Keratinocyte (primary cell): ENCODE measurements around the gene PSMG2. TPM values are rescaled to one million over a fixed set of nuclear protein-coding genes. Genes with fewer than 3 reads are reported as not detected.

ENCODE experiments used
- DNase-seq: peaks from one replicate; pipeline ENCODE4 v3.0.0-alpha.2; 2011; ENCODE audit warnings: low read depth, missing footprints, low spot score
- FAIRE-seq: peaks from 2 replicates; lab custom pipeline; 2011; peaks lifted over from hg19 to GRCh38; lab: Jason Lieb, UNC
- H2AFZ ChIP-seq: 2 replicates; pipeline ENCODE4 v1.6.0; 2012; ENCODE audit warnings: low read length, control low read depth, inconsistent platforms; ENCODE audit not compliant: control insufficient read depth
- H3K27ac ChIP-seq: 2 replicates; pipeline ENCODE4 v1.5.1; 2011; ENCODE audit warnings: low read length; ENCODE audit not compliant: control insufficient read depth, insufficient read depth
- H3K27me3 ChIP-seq: 3 replicates; pipeline ENCODE4 v1.6.0; 2011; ENCODE audit warnings: low read length; ENCODE audit not compliant: control insufficient read depth, insufficient read depth; ENCODE audit errors: extremely low read depth
- H3K36me3 ChIP-seq, 2 experiments: 2 replicates in 1 of 2; 3 replicates in 1 of 2; pipeline ENCODE4 v1.5.1; 2011; ENCODE audit warnings: low read length in 2 of 2, mild to moderate bottlenecking in 1 of 2; ENCODE audit not compliant: control insufficient read depth in 2 of 2, insufficient read depth in 2 of 2; ENCODE audit errors: extremely low read depth in 1 of 2
- H3K4me1 ChIP-seq: 3 replicates; pipeline ENCODE4 v1.5.1; 2011; ENCODE audit warnings: low read length; ENCODE audit not compliant: control insufficient read depth, insufficient read depth; ENCODE audit errors: extremely low read depth
- H3K4me2 ChIP-seq: 3 replicates; pipeline ENCODE4 v1.6.0; 2011; ENCODE audit warnings: low read depth, low read length; ENCODE audit not compliant: control insufficient read depth, insufficient read depth; ENCODE audit errors: extremely low read depth
- H3K4me3 ChIP-seq, 3 experiments: fragments of 200-600 bp in 1 of 3; sonication (generic) in 1 of 3; 2 replicates in 2 of 3; 3 replicates in 1 of 3; pipeline ENCODE4 v1.5.1; 2011 to 2016; ENCODE audit warnings: low read length in 3 of 3, mild to moderate bottlenecking in 3 of 3, control low read depth in 2 of 3, inconsistent platforms in 1 of 3, low read depth in 1 of 3, mixed read lengths in 1 of 3, mixed run types in 1 of 3, moderate library complexity in 1 of 3; ENCODE audit not compliant: control insufficient read depth in 2 of 3, insufficient read depth in 2 of 3; ENCODE audit errors: extremely low read depth in 1 of 3
- H3K79me2 ChIP-seq: 2 replicates; pipeline ENCODE4 v1.6.0; 2012; ENCODE audit warnings: low read length; ENCODE audit not compliant: control insufficient read depth, insufficient read depth
- H3K9ac ChIP-seq: 3 replicates; pipeline ENCODE4 v1.6.0; 2011; ENCODE audit warnings: low read length; ENCODE audit not compliant: control insufficient read depth, insufficient read depth; ENCODE audit errors: extremely low read depth
- H3K9me1 ChIP-seq: 3 replicates; pipeline ENCODE4 v1.6.0; 2011; ENCODE audit warnings: low read length; ENCODE audit not compliant: control insufficient read depth, insufficient read depth; ENCODE audit errors: extremely low read depth
- H3K9me3 ChIP-seq: 2 replicates; pipeline ENCODE4 v1.5.1; 2012; ENCODE audit warnings: low read depth, low read length; ENCODE audit not compliant: control insufficient read depth
- H4K20me1 ChIP-seq: 3 replicates; pipeline ENCODE4 v1.6.0; 2011; ENCODE audit warnings: low read length; ENCODE audit not compliant: control insufficient read depth, insufficient read depth; ENCODE audit errors: extremely low read depth
- CTCF ChIP-seq, 3 experiments: IDR thresholded peaks in 1 of 3; conservative IDR thresholded peaks in 1 of 3; optimal IDR thresholded peaks in 1 of 3; 2 replicates in 2 of 3; 3 replicates in 1 of 3; pipeline versions ENCODE3 to v1.5.1; 2011; ENCODE audit warnings: low read length in 3 of 3, mild to moderate bottlenecking in 3 of 3, moderate library complexity in 2 of 3, control low read depth in 1 of 3, inconsistent platforms in 1 of 3; ENCODE audit not compliant: insufficient read depth in 2 of 3; ENCODE audit errors: extremely low read depth in 1 of 3
- EZH2 ChIP-seq: IDR thresholded peaks from one replicate; pipeline ENCODE4 v1.6.1; 2012; ENCODE audit warnings: inconsistent platforms, mild to moderate bottlenecking, low read length, moderate library complexity
- dilution Hi-C: fragments of 300-500 bp; cut with MboI; formaldehyde crosslinking; loops from one replicate; pipeline ENCODE4 v1.7.0; 2020; ENCODE audit warnings: low sequenced_read_pairs; ENCODE audit not compliant: extremely low pct_ligation_motif_present
- polyA plus RNA-seq, 5 experiments: library from polyadenylated mRNA; depleted of rRNA in 3 of 5; stranded (reverse) in 3 of 5; stranded (forward) in 1 of 5; unstranded in 1 of 5; fragments of >200 nt; gene quantifications; 1 replicate in 1 of 5; 2 replicates in 3 of 5; 3 replicates in 1 of 5; pipeline versions ENCODE4 v1.2.1 to v1.2.3, GENCODE V29; 2011 to 2012; ENCODE audit warnings: missing spikeins in 2 of 5, low read depth in 1 of 5, low replicate concordance in 1 of 5

Gene PSMG2
- polyA plus RNA-seq, 1 donor (not counting 4 experiments of a cell fraction or from before 2014, with no cell fraction given), result 69.3 TPM

GRCh38 chr18:12721495-12722275 is 18.8 kb downstream of the PSMG2 start:
- H3K4me2 ChIP-seq, result no peak overlapping the region
- no peaks in the 10 kb centered on the region for H3K9me1 ChIP-seq
- dilution Hi-C loops, result no loop called here
- H3K36me3 ChIP-seq, result peaks cover 8 to 31% of the 10 kb centered on the region in 2 experiments
- no peak overlapping the region for H3K4me3 ChIP-seq
- FAIRE-seq (no peak), DNase-seq (no peak)
- no peaks in the 10 kb centered on the region for H3K9me3 ChIP-seq
- no peak overlapping the region for H3K27ac ChIP-seq
- no peaks in the 10 kb centered on the region for H3K4me1 ChIP-seq
- no peak overlapping the region for H2AFZ ChIP-seq
- no peaks in the 10 kb centered on the region for H3K27me3 ChIP-seq
- H3K79me2 ChIP-seq, result no peaks in the 10 kb centered on the region
- no peaks in the 10 kb centered on the region for H4K20me1 ChIP-seq
- no peak overlapping the region for H3K9ac ChIP-seq
- no peak for TF ChIP-seq EZH2
- TF ChIP-seq CTCF (optimal IDR thresholded peaks at IDR 0.05 in 1 of 3, IDR thresholded peaks at IDR 0.05 in 1 of 3, conservative IDR thresholded peaks at IDR 0.05 in 1 of 3; ENCODE audit: extremely low read depth in 1 of 3, insufficient read depth in 2 of 3, low read length in 3 of 3), result no peak

GRCh38 chr18:12722731-12723130 is 19.9 kb downstream of the PSMG2 start:
- no peaks in the 10 kb centered on the region for H3K4me1 ChIP-seq
- H4K20me1 ChIP-seq, result no peaks in the 10 kb centered on the region
- no peaks in the 10 kb centered on the region for H3K79me2 ChIP-seq
- TF ChIP-seq EZH2 (no peak), CTCF (optimal IDR thresholded peaks at IDR 0.05 in 1 of 3, IDR thresholded peaks at IDR 0.05 in 1 of 3, conservative IDR thresholded peaks at IDR 0.05 in 1 of 3; ENCODE audit: extremely low read depth in 1 of 3, insufficient read depth in 2 of 3, low read length in 3 of 3) (no peak)
- H3K4me3 ChIP-seq, result no peak overlapping the region
- H3K9me1 ChIP-seq, result no peaks in the 10 kb centered on the region
- dilution Hi-C loops, result no loop called here
- FAIRE-seq, result no peak
- H3K9me3 ChIP-seq, result no peaks in the 10 kb centered on the region
- H3K27me3 ChIP-seq, result no peaks in the 10 kb centered on the region
- no peak overlapping the region for H3K4me2 ChIP-seq
- no peak overlapping the region for H3K9ac ChIP-seq
- peaks cover 6 to 27% of the 10 kb centered on the region in 2 experiments for H3K36me3 ChIP-seq
- no peak overlapping the region for H2AFZ ChIP-seq
- no peak overlapping the region for H3K27ac ChIP-seq
- DNase-seq, result no peak
